HCT116 (cell line): ENCODE measurements around the gene EEIG1. TPM values are rescaled to one million over a fixed set of nuclear protein-coding genes. Genes with fewer than 3 reads are reported as not detected.
A peak's percentile ranks its signal among the peaks of the same experiment; 100 is the strongest.

Experiments used
- EZH2 ChIP-seq: fragments of 200-600 bp; sonication (generic); IDR thresholded peaks from 2 replicates; pipeline ENCODE4 v1.6.1; 2017; ENCODE audit warnings: antibody characterized with exemption, mixed run types
- FOSL1 ChIP-seq: IDR thresholded peaks from 2 replicates; pipeline ENCODE4 v1.6.1; 2012; ENCODE audit warnings: low read depth
- SRF ChIP-seq: IDR thresholded peaks from 2 replicates; pipeline ENCODE4 v1.6.1; 2012; ENCODE audit warnings: low read depth
- TCF7L2 ChIP-seq: IDR thresholded peaks from 2 replicates; pipeline ENCODE4 v1.7.0; 2011; ENCODE audit warnings: borderline replicate concordance, inconsistent platforms; ENCODE audit not compliant: insufficient read depth, insufficient read length; ENCODE audit errors: extremely low read depth
- ZNF274 ChIP-seq: fragments of 200-500 bp; sonication (Bioruptor generic); IDR thresholded peaks from 2 replicates; pipeline ENCODE4 v1.6.1; 2014; ENCODE audit warnings: mild to moderate bottlenecking, low read depth, low read length, inconsistent platforms
- total RNA-seq: library from RNA; stranded (reverse); gene quantifications from one replicate; pipeline ENCODE4 v1.2.1, GENCODE V29; 2021; ENCODE audit not compliant: unreplicated experiment
- TF ChIP-seq, protein P1 (sequence below), 3 experiments: fragments of 200-600 bp in 1 of 3; sonication (generic) in 1 of 3; IDR thresholded peaks in 2 of 3; conservative IDR thresholded peaks in 1 of 3; 2 replicates each; pipeline ENCODE4 v1.5.1; 2012 to 2017; ENCODE audit warnings: low read depth in 2 of 3, low read length in 2 of 3, antibody characterized with exemption in 1 of 3, borderline replicate concordance in 1 of 3, control low read depth in 1 of 3, mild to moderate bottlenecking in 1 of 3, mixed read lengths in 1 of 3, mixed run types in 1 of 3, moderate library complexity in 1 of 3; ENCODE audit not compliant: insufficient read depth in 1 of 3
- TF ChIP-seq, protein P2 (sequence below): IDR thresholded peaks from 2 replicates; pipeline ENCODE4 v1.6.1; 2012; ENCODE audit warnings: low read depth

Gene EEIG1
- total RNA-seq, 1 experiment from 2014 or later = 44.2 TPM

DNA sequence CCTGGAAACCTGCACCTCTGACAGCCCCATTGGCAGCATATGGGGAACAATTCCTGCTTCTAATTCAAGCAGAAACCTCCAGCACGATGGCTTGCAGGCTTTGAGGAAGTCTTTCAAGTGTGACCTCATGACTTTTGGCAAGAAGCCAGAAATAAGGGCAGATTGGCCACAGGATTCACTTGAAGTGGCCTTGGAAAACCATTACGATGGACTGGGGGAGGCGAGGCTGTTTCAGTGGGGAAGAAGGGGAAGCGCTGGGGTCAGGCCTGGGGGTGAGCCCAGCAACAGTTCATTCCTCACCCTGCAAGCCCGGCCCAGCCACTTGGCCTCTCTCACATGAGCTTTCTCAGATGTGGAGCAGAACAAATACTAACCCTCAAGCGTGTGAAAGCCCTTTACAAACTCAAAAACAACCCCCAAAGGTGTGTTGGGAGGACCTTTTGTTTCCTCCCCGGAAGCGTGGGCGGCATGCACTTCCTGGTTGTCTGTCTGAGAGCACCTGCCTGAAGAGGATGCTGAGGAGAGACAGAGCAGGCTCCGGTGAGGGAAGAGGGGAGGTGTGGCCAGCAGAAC is 26.9 kb upstream of the EEIG1 start (continued):
- TF ChIP-seq, protein P1, sequence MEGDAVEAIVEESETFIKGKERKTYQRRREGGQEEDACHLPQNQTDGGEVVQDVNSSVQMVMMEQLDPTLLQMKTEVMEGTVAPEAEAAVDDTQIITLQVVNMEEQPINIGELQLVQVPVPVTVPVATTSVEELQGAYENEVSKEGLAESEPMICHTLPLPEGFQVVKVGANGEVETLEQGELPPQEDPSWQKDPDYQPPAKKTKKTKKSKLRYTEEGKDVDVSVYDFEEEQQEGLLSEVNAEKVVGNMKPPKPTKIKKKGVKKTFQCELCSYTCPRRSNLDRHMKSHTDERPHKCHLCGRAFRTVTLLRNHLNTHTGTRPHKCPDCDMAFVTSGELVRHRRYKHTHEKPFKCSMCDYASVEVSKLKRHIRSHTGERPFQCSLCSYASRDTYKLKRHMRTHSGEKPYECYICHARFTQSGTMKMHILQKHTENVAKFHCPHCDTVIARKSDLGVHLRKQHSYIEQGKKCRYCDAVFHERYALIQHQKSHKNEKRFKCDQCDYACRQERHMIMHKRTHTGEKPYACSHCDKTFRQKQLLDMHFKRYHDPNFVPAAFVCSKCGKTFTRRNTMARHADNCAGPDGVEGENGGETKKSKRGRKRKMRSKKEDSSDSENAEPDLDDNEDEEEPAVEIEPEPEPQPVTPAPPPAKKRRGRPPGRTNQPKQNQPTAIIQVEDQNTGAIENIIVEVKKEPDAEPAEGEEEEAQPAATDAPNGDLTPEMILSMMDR (IDR thresholded peaks at IDR 0.05 in 2 of 3, conservative IDR thresholded peaks at IDR 0.05 in 1 of 3; ENCODE audit: borderline replicate concordance in 1 of 3, insufficient read depth in 1 of 3, low read depth in 2 of 3, low read length in 2 of 3) = no peak
- peak; percentile 43 for TF ChIP-seq TCF7L2
- no peak for TF ChIP-seq FOSL1
- TF ChIP-seq, protein P2, sequence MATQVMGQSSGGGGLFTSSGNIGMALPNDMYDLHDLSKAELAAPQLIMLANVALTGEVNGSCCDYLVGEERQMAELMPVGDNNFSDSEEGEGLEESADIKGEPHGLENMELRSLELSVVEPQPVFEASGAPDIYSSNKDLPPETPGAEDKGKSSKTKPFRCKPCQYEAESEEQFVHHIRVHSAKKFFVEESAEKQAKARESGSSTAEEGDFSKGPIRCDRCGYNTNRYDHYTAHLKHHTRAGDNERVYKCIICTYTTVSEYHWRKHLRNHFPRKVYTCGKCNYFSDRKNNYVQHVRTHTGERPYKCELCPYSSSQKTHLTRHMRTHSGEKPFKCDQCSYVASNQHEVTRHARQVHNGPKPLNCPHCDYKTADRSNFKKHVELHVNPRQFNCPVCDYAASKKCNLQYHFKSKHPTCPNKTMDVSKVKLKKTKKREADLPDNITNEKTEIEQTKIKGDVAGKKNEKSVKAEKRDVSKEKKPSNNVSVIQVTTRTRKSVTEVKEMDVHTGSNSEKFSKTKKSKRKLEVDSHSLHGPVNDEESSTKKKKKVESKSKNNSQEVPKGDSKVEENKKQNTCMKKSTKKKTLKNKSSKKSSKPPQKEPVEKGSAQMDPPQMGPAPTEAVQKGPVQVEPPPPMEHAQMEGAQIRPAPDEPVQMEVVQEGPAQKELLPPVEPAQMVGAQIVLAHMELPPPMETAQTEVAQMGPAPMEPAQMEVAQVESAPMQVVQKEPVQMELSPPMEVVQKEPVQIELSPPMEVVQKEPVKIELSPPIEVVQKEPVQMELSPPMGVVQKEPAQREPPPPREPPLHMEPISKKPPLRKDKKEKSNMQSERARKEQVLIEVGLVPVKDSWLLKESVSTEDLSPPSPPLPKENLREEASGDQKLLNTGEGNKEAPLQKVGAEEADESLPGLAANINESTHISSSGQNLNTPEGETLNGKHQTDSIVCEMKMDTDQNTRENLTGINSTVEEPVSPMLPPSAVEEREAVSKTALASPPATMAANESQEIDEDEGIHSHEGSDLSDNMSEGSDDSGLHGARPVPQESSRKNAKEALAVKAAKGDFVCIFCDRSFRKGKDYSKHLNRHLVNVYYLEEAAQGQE = no peak
- TF ChIP-seq EZH2 = no peak
- no peak for TF ChIP-seq SRF
- TF ChIP-seq ZNF274 = no peak
